Measurements from ENCODE around the gene CDH1.
"Not testable (repeated sequence)": the region's sequence is repeated elsewhere in the genome, so short reads cannot be mapped to it uniquely, and the experiment has no call there.

CDH1 gene

DNA sequence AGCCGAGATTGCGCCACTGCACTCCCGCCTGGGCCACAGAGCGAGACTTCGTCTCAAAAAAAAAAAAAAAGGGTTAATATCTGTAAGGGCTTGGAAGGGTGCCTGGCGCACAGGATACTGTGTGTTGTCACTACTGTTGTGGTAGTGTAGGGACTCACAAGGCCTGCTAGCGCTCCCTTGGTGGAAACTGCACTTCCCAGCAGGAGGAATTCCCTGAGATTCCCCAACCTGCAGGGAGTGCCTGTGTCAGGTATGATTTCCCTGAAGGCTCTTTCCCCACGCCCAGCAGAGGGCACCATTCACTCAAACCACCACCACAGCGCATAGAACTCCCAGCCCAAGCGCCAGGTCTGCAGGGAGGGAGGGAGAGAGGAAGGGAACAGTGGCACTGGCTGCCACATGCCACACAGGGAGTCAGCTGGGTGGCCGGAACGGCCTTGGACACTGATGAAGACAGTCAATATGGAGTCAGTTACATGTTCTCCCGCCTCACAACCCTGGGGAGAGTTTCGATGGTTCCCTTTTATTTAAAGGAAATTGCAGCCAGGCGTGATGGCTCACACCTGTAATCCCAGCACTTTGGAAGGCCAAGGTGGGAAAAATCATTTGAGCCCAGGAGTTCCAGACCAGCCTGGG lies 32.7 kb upstream of the CDH1 start:
- H3K4me3 ChIP-seq (ENCODE audit: low read depth, low read length): no peak overlapping the region
- peak; percentile 82 for DNase-seq (ENCODE audit: low read depth)
- TF ChIP-seq, protein P1, sequence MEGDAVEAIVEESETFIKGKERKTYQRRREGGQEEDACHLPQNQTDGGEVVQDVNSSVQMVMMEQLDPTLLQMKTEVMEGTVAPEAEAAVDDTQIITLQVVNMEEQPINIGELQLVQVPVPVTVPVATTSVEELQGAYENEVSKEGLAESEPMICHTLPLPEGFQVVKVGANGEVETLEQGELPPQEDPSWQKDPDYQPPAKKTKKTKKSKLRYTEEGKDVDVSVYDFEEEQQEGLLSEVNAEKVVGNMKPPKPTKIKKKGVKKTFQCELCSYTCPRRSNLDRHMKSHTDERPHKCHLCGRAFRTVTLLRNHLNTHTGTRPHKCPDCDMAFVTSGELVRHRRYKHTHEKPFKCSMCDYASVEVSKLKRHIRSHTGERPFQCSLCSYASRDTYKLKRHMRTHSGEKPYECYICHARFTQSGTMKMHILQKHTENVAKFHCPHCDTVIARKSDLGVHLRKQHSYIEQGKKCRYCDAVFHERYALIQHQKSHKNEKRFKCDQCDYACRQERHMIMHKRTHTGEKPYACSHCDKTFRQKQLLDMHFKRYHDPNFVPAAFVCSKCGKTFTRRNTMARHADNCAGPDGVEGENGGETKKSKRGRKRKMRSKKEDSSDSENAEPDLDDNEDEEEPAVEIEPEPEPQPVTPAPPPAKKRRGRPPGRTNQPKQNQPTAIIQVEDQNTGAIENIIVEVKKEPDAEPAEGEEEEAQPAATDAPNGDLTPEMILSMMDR (IDR thresholded peaks at IDR 0.05; ENCODE audit: control insufficient read depth, extremely low read depth, insufficient read depth): peak; percentile 96

DNA sequence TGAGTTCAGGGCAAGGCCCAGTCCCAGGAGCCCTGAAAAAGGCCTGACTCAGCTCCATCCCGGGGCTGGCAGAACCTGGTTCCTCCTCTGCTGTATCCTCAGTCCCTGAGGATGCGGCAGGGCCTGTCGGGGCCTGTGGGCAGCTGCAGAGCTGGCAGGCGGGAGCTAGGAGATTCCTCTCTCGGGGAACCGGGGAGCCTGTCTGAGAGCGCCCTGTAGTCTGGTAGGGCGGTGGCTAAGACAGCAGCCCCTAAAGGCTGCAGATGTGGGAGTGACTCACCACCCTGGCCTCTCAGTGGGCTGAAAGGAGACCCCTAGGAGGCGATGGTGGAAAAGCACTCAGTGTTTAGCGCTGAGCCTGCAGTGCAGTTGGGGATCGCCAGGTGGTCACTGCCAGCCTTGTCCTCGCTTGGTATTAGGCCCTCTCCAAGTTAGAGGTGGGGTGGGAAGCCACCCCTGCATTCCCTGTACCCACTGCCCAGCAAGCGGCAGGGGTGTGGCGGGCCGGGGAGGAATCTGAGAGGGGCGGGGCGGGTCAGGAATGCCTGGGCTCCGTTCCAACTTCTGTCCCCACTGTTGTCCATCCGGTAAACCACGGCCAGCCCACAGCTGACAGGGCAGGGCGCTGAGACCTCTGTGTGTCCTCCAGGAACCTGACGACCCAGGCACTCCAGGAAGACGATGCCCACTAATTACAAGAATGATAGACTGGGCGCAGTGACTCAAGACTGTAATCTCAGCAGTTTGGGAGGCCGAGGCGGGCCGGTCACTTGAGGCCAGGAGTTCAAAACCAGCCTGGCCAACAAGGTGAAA lies 29.5 kb upstream of the CDH1 start:
- no peak for DNase-seq (ENCODE audit: low read depth)

DNA sequence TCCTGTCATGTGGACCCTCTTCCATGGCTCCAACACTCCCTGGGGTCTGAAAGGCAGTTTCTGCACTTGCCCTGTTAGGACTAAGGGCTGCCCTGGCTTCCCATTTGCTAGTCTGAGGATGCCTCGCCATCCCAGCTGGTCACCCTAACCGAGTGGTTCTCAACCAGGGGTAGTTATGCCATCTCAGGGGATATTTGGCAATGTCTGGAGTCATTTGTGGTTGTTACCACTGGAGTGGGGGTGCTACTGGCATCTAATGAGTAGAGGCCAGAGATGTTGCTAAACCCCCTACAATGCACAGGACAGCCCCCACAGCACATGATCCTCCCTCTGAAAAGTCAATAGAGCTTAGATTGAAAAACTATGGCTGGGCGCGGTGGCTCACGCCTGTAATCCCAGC lies 26.9 kb upstream of the CDH1 start:
- TF ChIP-seq, protein P1 (IDR thresholded peaks at IDR 0.05; ENCODE audit: control insufficient read depth, extremely low read depth, insufficient read depth): no peak
- no peak for DNase-seq (ENCODE audit: low read depth)
- H3K4me3 ChIP-seq (ENCODE audit: low read depth, low read length): no peak overlapping the region

More for the DNA sequence above, 29.5 kb upstream of the CDH1 start:
- no peak overlapping the region for H3K4me3 ChIP-seq (ENCODE audit: low read depth, low read length)
- TF ChIP-seq, protein P1 (IDR thresholded peaks at IDR 0.05; ENCODE audit: control insufficient read depth, extremely low read depth, insufficient read depth): no peak

DNA sequence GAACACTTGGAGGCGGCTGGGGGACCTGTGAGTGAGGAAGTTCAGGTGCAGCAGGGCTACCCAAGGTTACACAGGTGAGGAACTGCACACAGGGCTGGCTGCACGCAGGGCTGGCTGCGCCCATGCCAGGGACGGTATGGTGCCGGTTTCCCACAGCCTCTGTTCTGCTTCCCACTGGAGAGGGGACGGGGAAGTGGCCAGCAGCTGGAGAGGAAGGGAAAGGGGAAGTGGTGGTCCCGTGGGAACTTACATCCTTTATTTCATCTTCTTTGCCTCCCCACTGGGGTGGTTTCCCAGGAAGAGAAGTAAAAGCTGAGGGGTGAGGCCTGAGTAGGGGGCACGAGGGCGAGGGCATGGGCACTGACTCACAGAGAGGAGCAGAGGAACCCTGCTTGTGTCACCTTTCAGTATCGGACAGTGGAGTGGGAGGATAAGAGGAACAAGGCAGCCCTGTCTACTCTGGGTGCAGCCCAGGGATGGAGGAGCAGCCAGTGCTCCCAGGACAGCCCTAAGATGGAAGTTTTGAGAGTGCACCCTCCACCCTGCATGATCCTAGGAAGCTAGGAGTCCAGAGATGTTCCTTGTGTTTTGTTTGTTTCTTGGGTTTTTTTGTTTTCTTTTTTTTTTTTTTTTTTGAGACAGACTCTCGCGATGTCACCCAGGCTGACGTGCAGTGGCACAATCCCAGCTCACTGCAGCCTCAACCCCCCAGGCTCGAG lies 25.5 kb upstream of the CDH1 start:
- no peak overlapping the region for H3K4me3 ChIP-seq (ENCODE audit: low read depth, low read length)
- DNase-seq (ENCODE audit: low read depth): no peak
- TF ChIP-seq, protein P1 (IDR thresholded peaks at IDR 0.05; ENCODE audit: control insufficient read depth, extremely low read depth, insufficient read depth): no peak

DNA sequence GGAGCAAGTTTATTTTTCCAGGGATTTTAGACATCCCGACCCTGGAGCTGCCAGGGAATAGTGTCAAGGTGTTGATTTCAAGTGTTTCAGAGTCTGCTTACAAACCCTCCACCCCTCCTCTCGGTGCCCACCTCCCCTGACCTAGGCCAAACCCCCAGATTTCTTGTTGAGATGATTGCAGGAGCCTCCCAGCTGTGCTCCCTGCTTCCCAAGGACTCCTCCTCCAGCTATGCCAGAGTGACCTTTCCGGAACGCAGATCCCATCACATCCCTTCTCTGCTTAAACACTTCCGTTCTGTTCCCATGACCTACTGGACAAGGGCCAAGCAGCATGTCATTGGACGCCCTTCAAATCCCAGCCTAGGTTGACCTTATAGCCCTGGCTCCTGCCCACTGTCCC lies 23.7 kb upstream of the CDH1 start:
- TF ChIP-seq, protein P1 (IDR thresholded peaks at IDR 0.05; ENCODE audit: control insufficient read depth, extremely low read depth, insufficient read depth): no peak
- no peak for DNase-seq (ENCODE audit: low read depth)
- no peak overlapping the region for H3K4me3 ChIP-seq (ENCODE audit: low read depth, low read length)

DNA sequence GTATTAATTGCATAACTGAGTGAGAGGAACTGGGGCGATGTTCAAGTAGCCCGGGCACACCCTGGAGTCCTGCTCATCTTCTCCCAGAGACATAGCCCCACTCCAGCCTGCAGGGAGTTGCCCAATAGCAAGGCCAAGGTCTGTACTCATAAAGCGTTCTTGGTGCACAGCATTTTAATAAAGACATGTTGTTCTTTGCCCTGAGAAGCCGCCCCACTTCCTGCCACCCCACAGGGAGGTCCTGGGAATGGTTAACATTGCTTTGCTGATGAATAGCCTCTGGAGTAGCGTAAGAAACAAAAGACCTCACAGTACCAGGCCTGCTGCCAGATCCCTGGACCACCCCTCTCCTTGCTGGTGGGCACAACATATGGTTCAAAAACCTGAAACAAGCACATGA lies 21.6 kb upstream of the CDH1 start:
- TF ChIP-seq, protein P1 (IDR thresholded peaks at IDR 0.05; ENCODE audit: control insufficient read depth, extremely low read depth, insufficient read depth): no peak
- DNase-seq (ENCODE audit: low read depth): no peak
- H3K4me3 ChIP-seq (ENCODE audit: low read depth, low read length): no peak overlapping the region

DNA sequence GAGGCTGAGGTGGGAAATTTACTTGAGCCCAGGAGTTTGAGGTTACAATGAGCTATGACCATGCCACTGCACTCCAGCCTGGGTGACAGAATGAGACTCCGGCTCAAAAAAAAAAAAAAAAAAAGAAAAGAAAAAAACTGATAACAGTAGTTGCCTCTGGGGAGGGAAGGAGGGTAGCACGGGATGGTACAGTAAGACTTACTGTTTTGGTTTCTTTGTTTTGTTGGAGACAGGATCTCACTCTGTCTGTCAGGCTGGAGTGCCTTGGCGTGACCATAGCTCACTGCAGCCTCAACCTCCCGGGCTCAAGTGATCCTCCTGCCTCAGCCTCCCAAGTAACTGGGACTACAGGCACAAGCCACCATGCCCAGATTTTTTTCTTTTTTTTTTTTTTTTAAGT lies 20.6 kb upstream of the CDH1 start:
- DNase-seq (ENCODE audit: low read depth); H3K4me3 ChIP-seq (ENCODE audit: low read depth, low read length): not testable (repeated sequence)

Measured in LNCaP clone FGC (cell line).